ENCODE data around the gene KDELR1. TPM values are rescaled to one million over a fixed set of nuclear protein-coding genes. Genes with fewer than 3 reads are reported as not detected.

The KDELR1 gene
- 35.6 and 52.8 TPM in 2 replicates for total RNA-seq

- DNase-seq (ENCODE audit: low read depth in 2 of 2): peak; percentile 55 to 80
Measured at GRCh38 chr19:48391100-48392005, at the start of gene KDELR1. Gene KDELR1, minus strand, starts transcription at chr19:48391551. Its CDS starts 193 bp downstream, at chr19:48391358.

- DNase-seq (ENCODE audit: low read depth in 2 of 2): no peak
Measured at GRCh38 chr19:48436586-48436985, 45.2 kb upstream of the KDELR1 start.

- no peak for DNase-seq (ENCODE audit: low read depth in 2 of 2)
Measured at GRCh38 chr19:48433337-48433736, 42.0 kb upstream of the KDELR1 start.

GRCh38 chr19:48428670-48429069, 37.3 kb upstream of the KDELR1 start:
- DNase-seq (ENCODE audit: low read depth in 2 of 2): no peak

GRCh38 chr19:48424694-48425219, 33.4 kb upstream of the KDELR1 start:
- peak in 1 of 2 donors; percentile 85 for DNase-seq (ENCODE audit: low read depth in 2 of 2)

- DNase-seq (ENCODE audit: low read depth in 2 of 2): no peak
Measured at GRCh38 chr19:48421548-48421947, 30.2 kb upstream of the KDELR1 start.

- peak in 1 of 2 donors; percentile 57 for DNase-seq (ENCODE audit: low read depth in 2 of 2)
Measured at GRCh38 chr19:48419158-48419920, 28.0 kb upstream of the KDELR1 start.

GRCh38 chr19:48418317-48419064, 27.1 kb upstream of the KDELR1 start:
- no peak for DNase-seq (ENCODE audit: low read depth in 2 of 2)

GRCh38 chr19:48417421-48417820, 26.1 kb upstream of the KDELR1 start:
- DNase-seq (ENCODE audit: low read depth in 2 of 2): no peak

- DNase-seq (ENCODE audit: low read depth in 2 of 2): no peak
Measured at GRCh38 chr19:48415806-48416221, 24.5 kb upstream of the KDELR1 start.

- peak; percentile 62 to 89 for DNase-seq (ENCODE audit: low read depth in 2 of 2)
Measured at GRCh38 chr19:48415395-48415794, 24.0 kb upstream of the KDELR1 start.

- DNase-seq (ENCODE audit: low read depth in 2 of 2): no peak
Measured at GRCh38 chr19:48413879-48414587, 22.7 kb upstream of the KDELR1 start.

GRCh38 chr19:48405850-48406249, 14.5 kb upstream of the KDELR1 start:
- no peak for DNase-seq (ENCODE audit: low read depth in 2 of 2)

- no peak for DNase-seq (ENCODE audit: low read depth in 2 of 2)
Measured at GRCh38 chr19:48405010-48405659, 13.8 kb upstream of the KDELR1 start.

GRCh38 chr19:48403606-48404005, 12.3 kb upstream of the KDELR1 start:
- DNase-seq (ENCODE audit: low read depth in 2 of 2): peak; percentile 56 to 68

GRCh38 chr19:48401287-48401686, 9.9 kb upstream of the KDELR1 start:
- DNase-seq (ENCODE audit: low read depth in 2 of 2): no peak

- peak in 1 of 2 donors; percentile 82 for DNase-seq (ENCODE audit: low read depth in 2 of 2)
Measured at GRCh38 chr19:48400018-48400742, 8.8 kb upstream of the KDELR1 start.

- peak in 1 of 2 donors; percentile 89 for DNase-seq (ENCODE audit: low read depth in 2 of 2)
Measured at GRCh38 chr19:48398375-48399235, 7.3 kb upstream of the KDELR1 start.

GRCh38 chr19:48398102-48398374, 6.7 kb upstream of the KDELR1 start:
- no peak for DNase-seq (ENCODE audit: low read depth in 2 of 2)

Data from dermis microvascular lymphatic vessel endothelial cell (primary cell).